RWPE2 (cell line): ENCODE results near the gene KPNA4.
"Not testable (repeated sequence)": the region's sequence is repeated elsewhere in the genome, so short reads cannot be mapped to it uniquely, and the experiment has no call there.

ENCODE experiments used
- ATAC-seq: fragments of 200-7000 bp; cut with Tn5 transposase; 3 replicates; pipeline ENCODE4 v1.9.1; 2021; ENCODE audit warnings: low read depth
- DNase-seq: peaks from one replicate; pipeline ENCODE4 v3.0.0-alpha.2; 2020; ENCODE audit warnings: low spot score
- H3K27ac ChIP-seq: fragments of 450-650 bp; 2 replicates; pipeline ENCODE4 v1.5.1; 2017; ENCODE audit warnings: mild to moderate bottlenecking; ENCODE audit not compliant: poor library complexity, severe bottlenecking
- H3K27me3 ChIP-seq: fragments of 250-450 bp; sonication (Bioruptor Pico); 2 replicates; pipeline ENCODE4 v1.5.1; 2021; ENCODE audit warnings: mild to moderate bottlenecking, moderate library complexity; ENCODE audit not compliant: insufficient read depth, poor library complexity, severe bottlenecking
- H3K36me3 ChIP-seq: fragments of 250-450 bp; sonication (Bioruptor Pico); 2 replicates; pipeline ENCODE4 v1.5.1; 2020; ENCODE audit warnings: low read depth, mild to moderate bottlenecking, moderate library complexity
- H3K4me1 ChIP-seq: fragments of 250-450 bp; sonication (Bioruptor Pico); 2 replicates; pipeline ENCODE4 v1.5.1; 2021; ENCODE audit warnings: mild to moderate bottlenecking, moderate library complexity; ENCODE audit not compliant: insufficient read depth, poor library complexity, severe bottlenecking
- H3K4me3 ChIP-seq: fragments of 250-450 bp; sonication (Bioruptor Pico); 2 replicates; pipeline ENCODE4 v1.5.1; 2021; ENCODE audit warnings: mild to moderate bottlenecking, moderate library complexity; ENCODE audit not compliant: severe bottlenecking
- H3K9me3 ChIP-seq: fragments of 250-450 bp; sonication (Bioruptor Pico); 2 replicates; pipeline ENCODE4 v1.5.1; 2021; ENCODE audit warnings: mild to moderate bottlenecking, moderate library complexity; ENCODE audit not compliant: severe bottlenecking
- TF ChIP-seq, protein P1 (sequence below): fragments of 450-650 bp; IDR thresholded peaks from one replicate; pipeline ENCODE4 v1.5.1; 2017; ENCODE audit warnings: mild to moderate bottlenecking, moderate library complexity; ENCODE audit not compliant: poor library complexity, severe bottlenecking

KPNA4 gene

DNA sequence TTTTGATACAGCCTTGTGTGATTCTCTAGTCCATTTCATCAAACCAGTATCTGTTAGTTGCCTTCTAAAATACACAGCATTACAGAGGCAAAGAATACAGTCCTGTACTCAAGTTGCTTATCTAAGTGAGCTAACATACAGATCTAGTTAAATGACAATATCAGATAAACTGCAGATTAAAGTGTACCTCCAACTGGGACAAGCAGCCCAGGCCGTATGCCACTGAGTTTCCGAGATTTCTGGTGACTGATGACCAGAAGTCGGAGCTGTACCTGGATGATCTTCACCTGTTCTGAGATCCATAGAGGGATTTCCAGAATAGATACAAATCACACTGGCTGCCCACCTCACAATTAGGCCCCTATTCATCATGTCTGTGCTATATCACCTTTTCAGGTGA, 109.5 kb downstream of the KPNA4 start:
- ATAC-seq (no peak), DNase-seq (no peak)
- Histone ChIP-seq H3K4me3 (no peak overlapping the region), H3K27ac (no peak overlapping the region), H3K4me1 (peaks cover 3% of the 10 kb centered on the region), H3K36me3 (no peaks in the 10 kb centered on the region), H3K27me3 (no peaks in the 10 kb centered on the region), H3K9me3 (no peaks in the 10 kb centered on the region)
- TF ChIP-seq, protein P1, sequence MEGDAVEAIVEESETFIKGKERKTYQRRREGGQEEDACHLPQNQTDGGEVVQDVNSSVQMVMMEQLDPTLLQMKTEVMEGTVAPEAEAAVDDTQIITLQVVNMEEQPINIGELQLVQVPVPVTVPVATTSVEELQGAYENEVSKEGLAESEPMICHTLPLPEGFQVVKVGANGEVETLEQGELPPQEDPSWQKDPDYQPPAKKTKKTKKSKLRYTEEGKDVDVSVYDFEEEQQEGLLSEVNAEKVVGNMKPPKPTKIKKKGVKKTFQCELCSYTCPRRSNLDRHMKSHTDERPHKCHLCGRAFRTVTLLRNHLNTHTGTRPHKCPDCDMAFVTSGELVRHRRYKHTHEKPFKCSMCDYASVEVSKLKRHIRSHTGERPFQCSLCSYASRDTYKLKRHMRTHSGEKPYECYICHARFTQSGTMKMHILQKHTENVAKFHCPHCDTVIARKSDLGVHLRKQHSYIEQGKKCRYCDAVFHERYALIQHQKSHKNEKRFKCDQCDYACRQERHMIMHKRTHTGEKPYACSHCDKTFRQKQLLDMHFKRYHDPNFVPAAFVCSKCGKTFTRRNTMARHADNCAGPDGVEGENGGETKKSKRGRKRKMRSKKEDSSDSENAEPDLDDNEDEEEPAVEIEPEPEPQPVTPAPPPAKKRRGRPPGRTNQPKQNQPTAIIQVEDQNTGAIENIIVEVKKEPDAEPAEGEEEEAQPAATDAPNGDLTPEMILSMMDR: no peak

DNA sequence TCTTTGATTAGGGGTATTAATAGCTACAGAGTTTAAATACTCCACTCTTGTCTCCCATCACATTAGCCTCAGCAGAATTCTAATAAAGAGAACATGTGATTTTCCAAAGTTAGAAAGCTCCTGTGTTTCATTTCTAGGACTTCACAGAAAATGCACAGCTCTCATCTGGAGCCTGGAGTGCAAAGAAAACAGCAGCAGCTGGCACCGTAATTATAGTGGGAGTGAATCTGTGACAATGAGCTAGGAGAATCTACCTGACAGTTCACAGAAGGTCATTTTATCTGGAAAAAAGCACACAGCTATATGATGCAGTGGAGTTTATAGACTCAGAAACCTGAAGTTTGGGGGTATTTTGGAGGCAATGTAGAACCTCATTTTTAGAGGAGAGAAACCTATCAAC, 110.4 kb downstream of the KPNA4 start:
- TF ChIP-seq, protein P1: no peak
- no peaks in the 10 kb centered on the region for H3K27me3 ChIP-seq
- no peak overlapping the region for H3K4me3 ChIP-seq
- DNase-seq: no peak
- no peak overlapping the region for H3K27ac ChIP-seq
- no peaks in the 10 kb centered on the region for H3K36me3 ChIP-seq
- H3K9me3 ChIP-seq: no peaks in the 10 kb centered on the region
- no peak for ATAC-seq
- H3K4me1 ChIP-seq: peaks cover 11% of the 10 kb centered on the region

DNA sequence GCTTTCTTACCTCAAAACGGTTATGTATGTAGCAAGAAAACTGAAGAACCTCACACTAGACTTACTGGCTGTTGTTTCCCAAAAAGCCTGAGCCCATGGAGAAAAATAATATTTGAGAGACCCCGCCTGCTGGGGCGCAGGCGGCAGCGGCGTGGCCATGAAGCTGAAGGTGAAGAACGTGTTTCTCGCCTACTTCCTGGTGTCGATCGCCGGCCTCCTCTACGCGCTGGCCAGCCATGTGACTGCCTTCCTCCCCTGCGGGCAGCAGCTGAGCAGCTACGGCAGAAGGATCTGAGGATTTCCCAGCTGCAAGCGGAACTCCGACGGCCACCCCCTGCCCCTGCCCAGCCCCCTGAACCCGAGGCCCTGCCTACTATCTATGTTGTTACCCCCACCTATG, 113.1 kb downstream of the KPNA4 start:
- not testable (repeated sequence) for H3K27ac ChIP-seq, ATAC-seq

DNA sequence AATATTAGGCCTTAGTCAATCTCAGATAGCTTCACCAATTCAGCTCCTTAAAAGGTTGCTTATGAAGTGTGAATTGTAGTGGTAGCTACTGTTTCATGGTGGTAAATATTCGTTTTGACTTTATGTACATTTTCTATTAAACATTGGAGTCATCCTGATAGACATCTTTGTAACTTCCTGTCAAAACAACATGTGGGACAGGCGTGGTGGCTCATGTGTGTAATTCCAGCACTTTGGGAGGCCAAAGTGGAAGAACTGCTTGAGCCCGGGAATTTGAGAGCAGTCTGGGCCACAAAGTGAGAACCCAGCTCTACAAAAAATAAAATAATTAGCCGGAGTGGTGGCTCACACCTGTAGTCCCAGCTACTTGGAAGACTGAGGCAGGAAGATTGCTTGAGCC, 113.8 kb downstream of the KPNA4 start:
- Histone ChIP-seq H3K36me3 (peaks cover 19% of the 10 kb centered on the region), H3K4me3 (no peak overlapping the region)
- no peak for ATAC-seq

More for the DNA sequence above, 113.1 kb downstream of the KPNA4 start:
- peaks cover 22% of the 10 kb centered on the region for H3K4me1 ChIP-seq
- peaks cover 13% of the 10 kb centered on the region for H3K36me3 ChIP-seq
- H3K27me3 ChIP-seq, DNase-seq, H3K4me3 ChIP-seq, H3K9me3 ChIP-seq: not testable (repeated sequence)

DNA sequence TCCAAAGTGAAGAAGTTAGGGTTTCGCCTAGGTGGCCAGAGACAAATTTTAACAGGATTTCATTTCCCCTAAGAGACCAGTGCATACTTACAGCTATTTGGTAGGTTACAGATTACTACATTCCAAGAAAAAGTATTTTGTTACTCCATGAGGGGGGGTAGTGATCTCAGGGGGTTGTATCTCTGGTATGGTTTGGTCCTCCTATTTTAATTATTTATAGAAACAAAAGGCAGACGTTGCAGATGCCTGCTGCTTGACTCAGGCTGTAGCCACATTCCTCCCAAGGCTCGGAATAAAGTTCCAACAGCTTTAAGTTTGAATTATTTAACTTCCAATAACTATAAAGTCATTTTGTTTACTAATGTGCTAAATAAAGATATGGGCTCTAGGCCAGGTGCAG, 114.5 kb downstream of the KPNA4 start:
- ATAC-seq: no peak
- H3K9me3 ChIP-seq: no peaks in the 10 kb centered on the region
- DNase-seq: no peak
- H3K27ac ChIP-seq: peak overlapping the region; percentile 87
- peak overlapping the region; percentile 62 for H3K4me3 ChIP-seq
- H3K4me1 ChIP-seq: peaks cover 24% of the 10 kb centered on the region
- H3K27me3 ChIP-seq: no peaks in the 10 kb centered on the region
- H3K36me3 ChIP-seq: peaks cover 27% of the 10 kb centered on the region
- TF ChIP-seq, protein P1: no peak

More for the DNA sequence above, 113.8 kb downstream of the KPNA4 start:
- H3K27me3 ChIP-seq: no peaks in the 10 kb centered on the region
- TF ChIP-seq, protein P1: no peak
- peak overlapping the region; percentile 87 for H3K27ac ChIP-seq
- H3K4me1 ChIP-seq: peaks cover 24% of the 10 kb centered on the region
- DNase-seq: no peak
- H3K9me3 ChIP-seq: no peaks in the 10 kb centered on the region
